ENCODE data around the gene INO80C.

INO80C gene

GRCh38 chr18:35513181-35513936 lies 15.6 kb upstream of the INO80C start:
- DNase-seq (ENCODE audit: low read depth in 2 of 2) = no peak

- no peak for DNase-seq (ENCODE audit: low read depth in 2 of 2)
Measured at GRCh38 chr18:35512761-35513160, 15.0 kb upstream of the INO80C start.

- DNase-seq (ENCODE audit: low read depth in 2 of 2) = no peak
Measured at GRCh38 chr18:35511833-35512232, 14.1 kb upstream of the INO80C start.

- DNase-seq (ENCODE audit: low read depth in 2 of 2) = no peak
Measured at GRCh38 chr18:35511428-35511827, 13.7 kb upstream of the INO80C start.

GRCh38 chr18:35510076-35510651 lies 12.4 kb upstream of the INO80C start:
- DNase-seq (ENCODE audit: low read depth in 2 of 2) = no peak

GRCh38 chr18:35508746-35509338 lies 11.1 kb upstream of the INO80C start:
- DNase-seq (ENCODE audit: low read depth in 2 of 2) = no peak

GRCh38 chr18:35508030-35508429 lies 10.3 kb upstream of the INO80C start:
- no peak for DNase-seq (ENCODE audit: low read depth in 2 of 2)

GRCh38 chr18:35507623-35508022 lies 9.9 kb upstream of the INO80C start:
- no peak for DNase-seq (ENCODE audit: low read depth in 2 of 2)

- no peak for DNase-seq (ENCODE audit: low read depth in 2 of 2)
Measured at GRCh38 chr18:35507192-35507591, 9.4 kb upstream of the INO80C start.

GRCh38 chr18:35506024-35506712 lies 8.4 kb upstream of the INO80C start:
- no peak for DNase-seq (ENCODE audit: low read depth in 2 of 2)

GRCh38 chr18:35504996-35505395 lies 7.2 kb upstream of the INO80C start:
- DNase-seq (ENCODE audit: low read depth in 2 of 2) = no peak

GRCh38 chr18:35502052-35502451 lies 4.3 kb upstream of the INO80C start:
- no peak for DNase-seq (ENCODE audit: low read depth in 2 of 2)

GRCh38 chr18:35501369-35501768 lies 3.6 kb upstream of the INO80C start:
- DNase-seq (ENCODE audit: low read depth in 2 of 2) = no peak

GRCh38 chr18:35500113-35500512 lies 2.4 kb upstream of the INO80C start:
- DNase-seq (ENCODE audit: low read depth in 2 of 2) = no peak

- no peak for DNase-seq (ENCODE audit: low read depth in 2 of 2)
Measured at GRCh38 chr18:35497027-35497369, 762 bp downstream of the INO80C start.

- no peak for DNase-seq (ENCODE audit: low read depth in 2 of 2)
Measured at GRCh38 chr18:35495536-35496314, 2.0 kb downstream of the INO80C start.

GRCh38 chr18:35494251-35495220 lies 3.2 kb downstream of the INO80C start:
- DNase-seq (ENCODE audit: low read depth in 2 of 2) = no peak

- no peak for DNase-seq (ENCODE audit: low read depth in 2 of 2)
Measured at GRCh38 chr18:35491700-35492077, 6.1 kb downstream of the INO80C start.

- DNase-seq (ENCODE audit: low read depth in 2 of 2) = no peak
Measured at GRCh38 chr18:35490894-35491699, 6.7 kb downstream of the INO80C start.

GRCh38 chr18:35489913-35490490 lies 7.8 kb downstream of the INO80C start:
- no peak for DNase-seq (ENCODE audit: low read depth in 2 of 2)
